Measurements from ENCODE around the gene SLC39A9. TPM values are rescaled to one million over a fixed set of nuclear protein-coding genes. Genes with fewer than 3 reads are reported as not detected.

Gene SLC39A9
- total RNA-seq, 4 donors from 2014 or later = 64.9 to 101 (median 81.3) TPM

DNA sequence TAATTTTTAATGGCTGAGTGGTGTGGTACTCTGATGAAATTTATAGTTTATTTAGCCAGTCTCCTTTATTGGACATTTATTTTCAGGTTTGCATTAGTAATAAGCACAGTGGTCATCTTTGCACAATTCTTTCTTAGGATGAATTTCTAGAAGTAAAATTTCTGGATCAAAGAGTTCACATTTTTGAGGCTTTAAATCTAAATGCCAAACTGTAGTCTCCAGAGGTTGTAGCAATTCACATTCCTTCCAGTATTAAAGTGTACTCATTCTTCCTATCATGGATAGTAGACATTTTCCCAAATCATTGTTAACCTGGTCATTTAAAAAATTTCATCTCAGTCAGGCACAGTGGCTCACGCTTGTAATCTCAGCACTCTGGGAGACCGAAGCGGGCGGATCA, 24.8 kb downstream of the SLC39A9 start:
- no peak for TF ChIP-seq POLR2A (IDR thresholded peaks at IDR 0.05)
- TF ChIP-seq, protein P1, sequence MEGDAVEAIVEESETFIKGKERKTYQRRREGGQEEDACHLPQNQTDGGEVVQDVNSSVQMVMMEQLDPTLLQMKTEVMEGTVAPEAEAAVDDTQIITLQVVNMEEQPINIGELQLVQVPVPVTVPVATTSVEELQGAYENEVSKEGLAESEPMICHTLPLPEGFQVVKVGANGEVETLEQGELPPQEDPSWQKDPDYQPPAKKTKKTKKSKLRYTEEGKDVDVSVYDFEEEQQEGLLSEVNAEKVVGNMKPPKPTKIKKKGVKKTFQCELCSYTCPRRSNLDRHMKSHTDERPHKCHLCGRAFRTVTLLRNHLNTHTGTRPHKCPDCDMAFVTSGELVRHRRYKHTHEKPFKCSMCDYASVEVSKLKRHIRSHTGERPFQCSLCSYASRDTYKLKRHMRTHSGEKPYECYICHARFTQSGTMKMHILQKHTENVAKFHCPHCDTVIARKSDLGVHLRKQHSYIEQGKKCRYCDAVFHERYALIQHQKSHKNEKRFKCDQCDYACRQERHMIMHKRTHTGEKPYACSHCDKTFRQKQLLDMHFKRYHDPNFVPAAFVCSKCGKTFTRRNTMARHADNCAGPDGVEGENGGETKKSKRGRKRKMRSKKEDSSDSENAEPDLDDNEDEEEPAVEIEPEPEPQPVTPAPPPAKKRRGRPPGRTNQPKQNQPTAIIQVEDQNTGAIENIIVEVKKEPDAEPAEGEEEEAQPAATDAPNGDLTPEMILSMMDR (IDR thresholded peaks at IDR 0.05) = no peak
- DNase-seq = no peak
- H3K36me3 ChIP-seq = peaks cover 0 to 7% of the 10 kb centered on the region in 2 donors
- no peaks in the 10 kb centered on the region for H3K9me3 ChIP-seq
- intact Hi-C loops (cut with DNase I) = no loop called here
- H3K4me1 ChIP-seq = no peaks in the 10 kb centered on the region
- 99 to 100% methylated on average over 4 of the region's 4 CpGs for WGBS, 2 donors
- H3K27ac ChIP-seq = no peak overlapping the region
- no peaks in the 10 kb centered on the region for H3K27me3 ChIP-seq
- no peak overlapping the region for H3K4me3 ChIP-seq (replicated peaks in 1 of 3)

DNA sequence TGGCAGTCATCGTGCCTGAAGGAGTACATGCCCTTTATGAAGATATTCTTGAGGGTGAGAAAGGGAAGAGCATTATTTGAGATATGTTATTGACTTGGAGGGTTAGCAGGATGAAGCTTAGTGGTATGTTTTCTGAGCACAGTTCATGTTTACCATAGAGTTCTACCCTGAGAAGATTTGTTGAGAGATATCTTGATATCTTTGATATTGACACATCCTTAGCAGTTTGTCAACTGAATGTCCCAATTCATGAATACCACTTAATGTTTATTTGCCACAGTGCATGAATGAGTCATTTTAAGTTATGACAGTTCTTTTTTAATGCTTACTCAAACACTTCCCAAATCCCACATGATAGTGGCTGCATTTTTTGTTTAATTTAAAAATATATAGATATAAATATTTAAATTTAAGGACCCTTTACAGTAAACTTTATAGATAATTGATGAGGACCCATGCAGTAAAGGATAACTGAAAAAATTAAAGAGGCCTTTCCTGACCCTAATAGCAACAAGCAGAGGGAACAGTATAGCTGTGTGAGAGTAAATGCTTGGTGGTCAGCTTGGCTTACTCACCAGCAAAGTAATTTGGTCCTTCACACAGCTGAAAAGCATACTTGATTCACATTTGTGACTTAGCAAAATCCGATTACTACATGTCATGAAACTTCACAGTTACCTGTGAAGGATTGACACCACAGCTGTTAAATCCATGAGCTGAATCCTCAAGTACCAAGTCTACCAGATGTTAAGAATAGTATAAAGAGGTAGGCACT, 25.8 kb downstream of the SLC39A9 start:
- H3K27ac ChIP-seq = no peak overlapping the region
- no peaks in the 10 kb centered on the region for H3K27me3 ChIP-seq
- WGBS, 2 donors = 91 to 96% methylated on average over 2 of the region's 2 CpGs
- H3K4me1 ChIP-seq = no peaks in the 10 kb centered on the region
- intact Hi-C loops (cut with DNase I) = no loop called here
- peaks cover 0 to 7% of the 10 kb centered on the region in 2 donors for H3K36me3 ChIP-seq
- H3K9me3 ChIP-seq = no peaks in the 10 kb centered on the region
- TF ChIP-seq POLR2A (IDR thresholded peaks at IDR 0.05) = no peak
- TF ChIP-seq, protein P1 (IDR thresholded peaks at IDR 0.05) = no peak
- H3K4me3 ChIP-seq (replicated peaks in 1 of 3) = no peak overlapping the region
- DNase-seq = no peak

GRCh38 chr14:69427596-69427995, 29.1 kb downstream of the SLC39A9 start:
- Histone ChIP-seq H3K27ac (no peak overlapping the region), H3K36me3 (peaks cover 0 to 7% of the 10 kb centered on the region in 2 donors), H3K4me3 (replicated peaks in 1 of 3) (no peak overlapping the region), H3K27me3 (no peaks in the 10 kb centered on the region), H3K9me3 (no peaks in the 10 kb centered on the region), H3K4me1 (no peaks in the 10 kb centered on the region)
- DNase-seq = no peak
- TF ChIP-seq POLR2A (IDR thresholded peaks at IDR 0.05) = no peak
- TF ChIP-seq, protein P1 (IDR thresholded peaks at IDR 0.05) = no peak
- intact Hi-C loops (cut with DNase I) = no loop called here
- WGBS, 2 donors = 98 to 100% methylated on average over 1 of the region's 1 CpG

GRCh38 chr14:69428289-69428998, 30.0 kb downstream of the SLC39A9 start:
- Histone ChIP-seq H3K36me3 (peaks cover 0 to 7% of the 10 kb centered on the region in 2 donors), H3K4me1 (no peaks in the 10 kb centered on the region), H3K27ac (no peak overlapping the region), H3K27me3 (no peaks in the 10 kb centered on the region), H3K9me3 (no peaks in the 10 kb centered on the region), H3K4me3 (replicated peaks in 1 of 3) (no peak overlapping the region)
- intact Hi-C loops (cut with DNase I) = no loop called here
- DNase-seq = no peak
- TF ChIP-seq, protein P1 (IDR thresholded peaks at IDR 0.05) = no peak
- TF ChIP-seq POLR2A (IDR thresholded peaks at IDR 0.05) = no peak
- WGBS, 2 donors = 90% methylated on average over 6 of the region's 6 CpGs

DNA sequence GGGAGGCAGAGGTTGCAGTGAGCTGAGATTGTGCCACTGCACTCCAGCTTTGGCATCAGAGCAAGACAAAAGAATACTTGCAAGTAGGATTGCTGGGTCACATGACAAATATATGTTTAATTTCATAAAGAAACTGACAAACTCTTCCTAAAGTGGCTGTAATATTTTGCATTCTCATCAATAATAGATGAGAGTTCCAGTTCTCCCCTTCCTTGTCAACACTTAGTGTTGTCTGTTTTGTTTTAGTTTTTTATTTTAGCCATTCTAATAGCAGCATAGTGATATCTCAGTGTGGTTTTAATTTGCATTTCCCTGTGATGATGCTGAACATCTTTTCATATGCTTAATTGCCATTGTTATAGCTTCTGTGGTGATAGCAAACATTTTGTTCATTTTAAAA, 31.2 kb downstream of the SLC39A9 start:
- H3K27me3 ChIP-seq = no peaks in the 10 kb centered on the region
- no peak for TF ChIP-seq POLR2A (IDR thresholded peaks at IDR 0.05)
- TF ChIP-seq, protein P1 (IDR thresholded peaks at IDR 0.05) = no peak
- intact Hi-C loops (cut with DNase I) = no loop called here

More for the DNA sequence above, 31.2 kb downstream of the SLC39A9 start:
- H3K27ac ChIP-seq = no peak overlapping the region
- no peaks in the 10 kb centered on the region for H3K4me1 ChIP-seq
- DNase-seq = no peak
- H3K36me3 ChIP-seq = peaks cover 0 to 7% of the 10 kb centered on the region in 2 donors
- H3K4me3 ChIP-seq (replicated peaks in 1 of 3) = no peak overlapping the region
- no peaks in the 10 kb centered on the region for H3K9me3 ChIP-seq
